GM21423 (cell line): ENCODE results near the gene KCNN3.

ENCODE experiments used
- ATAC-seq: cut with Tn5 transposase; IDR thresholded peaks from one replicate; pipeline ENCODE4 v1.9.1; 2021; ENCODE audit warnings: mild to moderate bottlenecking, moderate library complexity; ENCODE audit not compliant: unreplicated experiment

KCNN3 gene

DNA sequence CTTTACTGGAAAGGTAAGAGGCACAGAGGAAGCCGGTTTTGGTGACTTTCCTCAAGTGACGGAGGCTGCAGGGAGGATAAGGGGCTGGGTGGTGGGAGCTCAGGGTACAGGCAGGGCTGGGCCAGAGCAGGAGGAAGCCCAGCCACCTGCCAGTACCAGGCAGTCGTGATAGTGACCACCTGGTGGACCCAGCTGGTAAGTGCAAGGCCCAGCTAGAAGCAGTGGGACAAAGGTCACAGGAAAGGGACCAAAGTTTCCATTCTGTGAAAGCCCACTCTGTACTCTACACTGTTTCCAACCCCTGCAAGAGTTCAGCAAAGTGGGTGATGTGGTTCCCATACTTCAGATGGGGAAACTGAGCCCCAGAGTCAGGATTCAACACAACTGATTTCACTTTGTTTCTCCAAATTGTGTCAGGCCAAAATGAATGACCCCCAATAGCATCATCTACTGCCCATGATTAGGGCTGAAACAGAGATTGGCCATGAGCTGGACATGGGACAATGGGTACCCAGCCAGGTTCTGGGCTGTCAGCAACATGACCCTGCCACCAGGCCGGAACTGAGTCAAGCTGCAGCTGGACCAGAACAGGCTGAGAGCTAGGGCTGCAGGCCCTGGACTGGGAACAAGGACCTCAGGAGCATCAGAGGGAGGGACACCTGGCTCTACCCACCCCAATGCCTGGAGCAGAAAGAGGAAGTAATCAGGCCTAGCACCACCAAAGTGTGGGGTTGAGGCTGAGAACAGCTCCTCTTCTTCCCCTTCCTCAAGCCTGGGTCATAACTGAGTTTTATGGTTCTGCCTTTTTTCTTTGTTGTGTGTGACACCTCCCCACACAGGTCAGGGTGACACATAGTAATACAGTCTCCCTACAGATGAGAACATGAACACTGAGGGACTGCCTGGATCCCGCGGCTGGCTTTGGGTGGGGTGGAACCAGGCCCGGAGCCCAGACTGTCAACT lies 50.2 kb downstream of the KCNN3 start:
- ATAC-seq: no peak

DNA sequence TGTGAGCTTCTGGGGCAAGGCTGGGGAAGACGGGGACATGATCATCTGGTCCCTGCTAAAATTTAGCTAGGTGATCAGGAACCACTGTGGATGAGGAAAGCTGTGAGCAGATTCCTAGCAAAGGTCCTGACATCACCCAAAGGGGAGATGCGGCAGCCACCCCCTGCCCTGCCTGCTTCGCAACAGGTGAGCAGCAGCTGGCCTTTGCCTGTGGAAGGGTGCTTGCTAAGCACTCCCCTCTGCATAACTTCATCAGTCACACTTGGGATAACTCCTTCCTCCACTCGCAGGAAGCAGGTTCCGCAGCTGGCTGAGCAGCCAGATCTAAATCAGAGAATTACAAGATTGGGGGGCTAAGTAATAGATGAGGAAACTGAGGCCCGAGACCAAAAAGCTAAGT lies 51.2 kb downstream of the KCNN3 start:
- no peak for ATAC-seq

DNA sequence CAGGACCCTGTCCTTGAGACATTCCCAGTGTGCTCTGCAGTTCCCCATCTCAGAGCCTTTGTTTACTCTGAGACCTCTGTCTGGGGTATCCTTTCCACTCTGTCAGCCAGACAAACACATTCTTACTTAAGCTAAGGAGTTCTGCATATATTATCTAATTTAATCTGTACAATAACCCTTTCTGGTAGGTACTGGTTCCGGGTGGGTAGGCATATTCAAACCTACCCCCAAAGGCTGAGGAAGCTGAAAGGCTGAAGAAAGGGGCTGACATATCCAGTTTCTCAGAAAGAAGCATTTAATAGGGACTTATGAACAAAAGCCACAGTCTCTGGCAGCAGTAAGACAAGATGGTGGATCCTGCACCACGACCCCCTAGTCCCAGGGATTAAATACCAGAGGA lies 53.1 kb downstream of the KCNN3 start:
- no peak for ATAC-seq

DNA sequence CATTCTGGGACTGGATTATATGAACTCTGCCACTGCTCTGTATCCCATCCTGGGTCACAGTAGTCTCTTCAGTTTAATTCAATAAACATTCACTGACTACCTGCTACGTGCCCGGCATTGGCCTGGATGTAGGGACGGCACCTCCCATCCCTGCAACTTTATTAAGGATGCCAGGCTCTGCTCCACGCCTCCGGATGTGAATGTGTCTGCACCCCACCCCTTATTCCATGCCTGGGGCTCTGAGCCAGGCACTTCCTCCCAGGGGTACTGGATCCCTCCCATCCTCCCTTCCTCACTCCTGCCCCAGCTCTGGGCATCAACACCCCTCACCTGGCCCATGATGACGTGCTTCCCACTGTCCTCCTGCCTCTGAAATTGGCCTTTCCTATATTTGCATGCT lies 53.7 kb downstream of the KCNN3 start:
- ATAC-seq: no peak

DNA sequence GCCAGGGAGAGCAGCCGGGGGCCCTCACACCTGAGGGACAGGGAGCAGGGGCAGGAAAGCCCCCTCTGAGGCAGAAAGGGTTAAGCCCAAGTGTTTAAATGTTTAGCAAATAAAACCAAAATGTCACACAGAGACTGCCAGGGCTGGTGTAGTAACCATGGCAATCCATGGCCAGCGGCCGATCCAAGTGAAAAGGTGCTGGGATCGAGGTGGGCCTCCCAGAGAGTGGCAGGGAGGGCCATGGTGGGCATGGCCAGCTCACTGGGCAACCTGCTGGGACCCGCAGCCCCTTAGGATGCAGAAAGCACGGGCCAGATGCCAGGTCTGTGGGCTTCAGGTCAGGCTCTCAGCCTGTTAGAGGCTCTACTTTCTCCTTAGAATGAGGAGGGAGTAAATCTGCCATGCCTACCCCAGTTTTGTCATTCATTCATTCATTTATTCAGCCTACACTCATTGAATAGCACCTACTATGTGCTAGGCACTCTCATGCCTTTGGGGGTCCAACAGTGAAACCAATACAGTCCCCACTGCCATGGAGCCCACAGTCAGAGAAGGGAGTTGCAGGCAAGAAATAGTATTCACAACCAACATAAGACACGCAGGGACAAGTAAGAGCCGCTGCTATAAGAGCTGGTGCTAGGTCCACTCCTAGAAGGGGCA lies 56.1 kb downstream of the KCNN3 start:
- ATAC-seq: no peak

DNA sequence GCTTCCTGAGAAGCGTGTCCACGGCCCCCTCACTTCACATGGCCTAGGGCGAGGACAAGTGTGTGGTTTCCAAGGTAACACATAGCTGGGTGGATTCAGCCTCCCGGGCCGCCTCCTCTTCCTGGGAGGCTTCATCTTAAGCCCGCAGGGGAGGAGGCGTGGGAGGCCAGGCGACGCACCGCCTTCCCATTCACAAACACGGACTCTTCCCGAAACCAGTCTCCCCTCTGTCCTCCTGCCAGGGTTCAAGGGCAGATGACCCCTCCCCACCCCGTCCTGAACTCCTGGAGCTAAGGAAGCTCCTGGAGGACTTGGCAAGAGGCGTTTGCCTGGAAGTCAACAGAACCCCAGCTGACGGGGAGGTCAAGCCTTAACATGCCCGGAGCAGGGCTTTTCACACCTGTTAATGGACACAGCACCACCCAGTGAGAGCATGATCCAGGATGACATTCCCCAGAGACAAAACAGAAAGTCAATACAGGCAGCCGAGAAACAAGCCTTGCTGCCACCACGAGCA lies 56.7 kb downstream of the KCNN3 start:
- no peak for ATAC-seq

DNA sequence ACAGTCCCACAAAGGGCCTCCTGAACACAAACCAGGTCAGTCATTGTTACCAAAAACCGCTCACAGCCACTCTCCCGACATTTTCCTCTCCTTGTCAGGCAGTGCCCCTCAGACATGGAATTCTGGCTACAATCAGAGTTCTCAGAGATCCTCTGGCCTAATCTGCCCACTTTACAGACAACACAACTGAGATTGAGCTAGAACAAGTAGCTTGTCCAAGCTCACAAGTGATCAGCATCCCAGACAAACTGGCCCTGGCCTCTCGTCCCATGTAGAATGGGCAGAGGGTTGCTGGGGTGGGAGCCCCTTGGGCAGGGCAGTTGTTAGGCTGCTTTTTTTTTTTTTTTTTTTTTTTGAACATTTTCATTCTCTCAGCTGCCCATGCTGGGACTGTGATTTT lies 57.2 kb downstream of the KCNN3 start:
- no peak for ATAC-seq

DNA sequence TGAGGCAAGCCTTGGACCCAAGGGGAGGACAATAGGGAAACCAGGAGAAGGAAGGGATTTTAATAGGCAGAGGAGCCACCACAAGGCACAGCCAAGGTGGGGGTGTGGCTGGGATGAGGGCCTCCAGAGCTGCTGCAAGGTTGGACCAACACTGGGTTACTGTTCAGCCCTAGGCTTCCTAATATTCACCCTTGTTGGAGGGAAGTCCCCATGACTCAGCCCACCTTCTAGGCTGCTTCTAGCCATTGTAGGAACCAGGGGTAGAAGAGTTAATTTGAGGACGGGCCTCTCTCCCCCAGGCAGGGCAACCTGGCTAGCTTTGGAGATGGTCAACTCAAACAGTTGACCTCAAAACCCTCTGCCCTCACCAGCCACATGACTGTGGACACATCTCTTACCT lies 59.5 kb downstream of the KCNN3 start:
- no peak for ATAC-seq

DNA sequence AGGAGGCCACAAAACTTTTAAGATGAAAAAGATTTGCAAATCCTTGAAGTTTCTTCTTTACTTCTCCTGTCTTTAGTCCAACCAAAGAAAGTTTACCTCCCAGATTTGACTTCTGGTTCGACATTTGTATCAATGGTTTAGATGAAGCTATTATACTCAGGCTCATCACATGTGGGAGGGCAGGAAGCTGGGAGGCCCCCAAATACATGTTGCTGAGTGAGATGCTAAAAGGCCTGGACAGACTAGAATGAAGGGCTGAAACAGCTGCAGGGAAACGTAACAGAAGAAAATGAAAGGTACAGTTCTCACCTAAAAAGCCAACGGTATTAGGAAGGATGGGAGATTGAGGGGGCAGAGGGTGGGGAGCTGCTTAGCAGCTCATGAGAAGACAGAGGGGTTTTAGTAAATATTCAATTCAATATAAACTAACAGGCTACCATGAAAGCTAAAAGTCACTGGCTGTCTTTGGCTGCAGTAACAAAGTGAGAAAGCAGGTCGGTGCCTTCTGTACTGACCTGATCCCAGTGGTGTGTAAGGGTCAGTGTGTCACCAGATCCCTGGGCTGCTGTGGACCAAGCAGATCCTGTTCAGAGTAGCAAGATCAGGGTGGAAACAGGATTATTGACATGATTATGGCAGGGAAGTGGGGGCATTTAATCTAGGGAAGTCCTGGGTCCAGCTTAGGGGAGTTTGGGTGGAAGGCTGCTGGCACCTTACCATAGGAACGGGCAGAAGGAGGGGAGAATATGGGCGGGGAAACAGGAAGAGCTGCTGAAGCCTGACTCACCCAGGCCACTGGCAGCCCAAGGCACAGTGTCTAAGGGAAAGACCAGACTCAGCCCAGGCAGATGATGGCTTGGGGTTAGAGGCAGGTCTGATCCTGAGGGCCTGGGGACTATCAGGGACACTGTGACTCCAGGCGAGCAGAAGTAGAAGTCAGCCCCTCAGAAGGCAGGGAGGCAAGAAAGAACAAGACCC lies 60.4 kb downstream of the KCNN3 start:
- no peak for ATAC-seq

DNA sequence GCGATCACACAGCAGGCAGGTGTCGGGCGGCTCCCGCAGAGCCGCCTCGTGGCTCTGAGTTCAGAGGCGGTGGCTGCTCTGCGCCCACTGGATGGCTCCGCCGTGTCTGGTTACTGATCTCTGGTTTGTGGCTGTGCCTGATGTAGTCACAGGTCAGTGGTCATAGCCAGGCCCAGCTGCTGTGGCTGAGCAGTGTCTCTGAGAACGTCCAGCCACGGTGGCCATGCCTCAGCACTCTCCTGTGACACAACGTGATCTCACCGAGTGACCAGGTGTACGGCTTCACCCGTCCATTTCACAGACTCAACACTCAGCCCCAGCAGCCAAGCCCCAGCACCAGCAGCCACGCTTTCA lies 61.2 kb downstream of the KCNN3 start:
- ATAC-seq: peak; percentile 56

DNA sequence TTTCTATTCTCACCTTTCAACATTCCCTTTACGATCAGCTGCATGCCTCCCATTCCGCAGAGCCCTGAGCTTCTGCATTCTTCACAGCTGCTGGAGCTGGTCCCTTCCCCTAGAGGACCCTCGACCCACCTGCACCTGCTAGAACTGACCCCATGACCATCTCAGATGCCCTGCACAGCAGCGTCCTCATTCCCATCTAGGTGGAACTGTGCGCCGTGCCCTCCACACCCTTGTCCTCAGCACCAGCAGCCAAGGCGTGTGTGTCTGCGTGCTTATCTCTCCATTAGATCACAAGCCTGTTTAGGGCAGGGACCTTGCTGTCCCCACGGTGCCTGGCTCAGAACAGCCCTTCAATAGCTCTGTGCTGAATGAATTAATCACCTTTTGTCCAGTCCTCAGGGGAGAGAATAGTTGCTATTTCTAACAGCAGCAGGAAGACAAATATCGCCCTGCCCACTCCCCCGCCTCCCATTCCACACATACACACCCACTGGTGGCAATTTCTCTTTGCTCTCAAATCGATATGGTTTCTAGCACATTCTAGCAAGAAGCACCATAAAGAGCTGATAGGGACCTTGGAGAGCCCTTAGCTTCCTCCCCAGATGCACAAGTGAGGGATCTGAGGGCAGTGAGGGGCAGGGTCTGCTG lies 61.7 kb downstream of the KCNN3 start:
- no peak for ATAC-seq

DNA sequence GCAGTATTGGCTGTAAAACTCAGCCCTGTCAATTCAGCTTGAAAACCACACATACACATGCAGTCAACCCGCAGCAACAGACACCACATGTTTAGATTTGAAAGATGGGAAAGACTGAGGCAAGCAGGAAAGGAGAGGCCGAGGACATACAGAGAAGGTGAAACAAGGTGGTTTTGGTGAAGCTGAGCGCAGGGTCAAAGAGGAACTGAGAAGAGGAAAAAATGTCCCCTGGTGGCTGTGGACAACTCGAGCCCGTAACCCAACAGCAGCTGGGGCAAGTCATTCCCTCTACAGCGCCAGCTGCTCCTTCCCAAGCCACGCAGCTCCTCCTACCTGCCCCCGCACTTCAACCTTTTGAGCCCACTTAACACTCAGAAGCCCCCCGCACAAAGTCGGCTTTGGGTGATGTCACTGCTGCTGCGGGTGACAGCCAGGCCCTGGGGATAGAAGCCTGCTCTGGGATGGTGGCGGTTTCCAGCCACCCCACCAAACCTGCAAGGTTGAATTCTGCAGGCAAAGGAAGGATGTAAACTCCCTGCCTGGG lies 63.0 kb downstream of the KCNN3 start:
- peak; percentile 52 for ATAC-seq

DNA sequence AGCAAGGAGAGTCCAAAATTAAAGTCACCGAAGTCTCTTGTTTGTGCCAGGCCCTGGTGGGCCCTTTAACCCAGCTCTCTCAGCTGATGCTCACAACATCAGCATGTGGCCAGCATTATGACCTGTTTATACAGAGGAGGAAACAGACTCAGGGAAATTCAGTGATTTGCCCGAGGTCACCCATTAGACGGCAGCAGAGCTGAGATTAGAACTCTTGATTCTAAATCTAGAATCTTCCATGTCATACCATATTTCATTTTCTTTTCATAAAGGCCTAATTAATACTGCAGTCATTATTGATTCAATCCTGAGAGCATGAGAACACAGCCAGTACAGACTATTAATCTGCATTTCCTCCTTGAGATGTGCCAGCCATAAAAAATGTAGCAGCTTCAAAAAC lies 63.7 kb downstream of the KCNN3 start:
- no peak for ATAC-seq

DNA sequence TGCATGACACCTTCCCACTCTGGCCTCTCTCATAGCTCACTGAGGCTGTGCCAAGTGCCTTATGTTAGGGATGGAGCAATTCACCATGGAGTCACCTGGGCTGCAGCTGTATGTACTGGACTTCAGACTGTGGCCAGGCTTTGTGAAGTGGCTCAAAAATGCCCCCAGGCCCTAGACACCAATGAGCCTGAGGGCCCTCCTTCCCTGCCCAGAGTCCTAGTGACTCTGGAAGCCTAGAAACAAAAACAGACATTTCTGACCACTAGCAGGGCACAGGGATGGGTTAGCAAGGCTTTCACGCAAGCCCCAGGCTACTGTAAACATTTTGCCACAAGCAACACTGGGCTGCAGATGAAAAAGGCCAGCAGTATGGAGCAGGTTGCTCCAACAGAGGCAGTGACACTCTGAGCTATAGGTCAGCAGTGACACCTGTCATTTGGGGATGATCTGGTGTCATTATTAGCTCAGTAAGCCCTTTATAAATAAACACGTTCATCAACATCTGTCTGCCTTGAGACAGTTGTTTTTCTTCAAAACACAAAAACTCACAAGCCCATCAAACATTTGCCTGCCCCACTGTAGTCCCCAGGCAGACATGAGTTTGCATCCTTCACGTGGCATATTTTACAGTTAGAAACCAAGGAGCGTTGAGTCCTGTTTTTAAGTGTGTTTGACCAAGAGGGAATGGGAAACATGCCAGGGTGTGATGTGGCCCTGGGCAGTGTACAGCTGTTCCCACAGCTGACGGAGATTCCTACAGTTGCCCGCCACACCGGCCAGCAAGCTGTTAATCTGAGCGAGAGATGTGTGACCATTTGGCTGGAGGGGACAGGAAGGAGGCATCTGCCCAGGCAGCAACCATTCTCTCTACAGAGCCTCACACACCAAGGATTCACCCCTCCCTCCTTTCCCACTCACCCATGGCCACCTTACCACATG lies 66.8 kb downstream of the KCNN3 start:
- no peak for ATAC-seq

DNA sequence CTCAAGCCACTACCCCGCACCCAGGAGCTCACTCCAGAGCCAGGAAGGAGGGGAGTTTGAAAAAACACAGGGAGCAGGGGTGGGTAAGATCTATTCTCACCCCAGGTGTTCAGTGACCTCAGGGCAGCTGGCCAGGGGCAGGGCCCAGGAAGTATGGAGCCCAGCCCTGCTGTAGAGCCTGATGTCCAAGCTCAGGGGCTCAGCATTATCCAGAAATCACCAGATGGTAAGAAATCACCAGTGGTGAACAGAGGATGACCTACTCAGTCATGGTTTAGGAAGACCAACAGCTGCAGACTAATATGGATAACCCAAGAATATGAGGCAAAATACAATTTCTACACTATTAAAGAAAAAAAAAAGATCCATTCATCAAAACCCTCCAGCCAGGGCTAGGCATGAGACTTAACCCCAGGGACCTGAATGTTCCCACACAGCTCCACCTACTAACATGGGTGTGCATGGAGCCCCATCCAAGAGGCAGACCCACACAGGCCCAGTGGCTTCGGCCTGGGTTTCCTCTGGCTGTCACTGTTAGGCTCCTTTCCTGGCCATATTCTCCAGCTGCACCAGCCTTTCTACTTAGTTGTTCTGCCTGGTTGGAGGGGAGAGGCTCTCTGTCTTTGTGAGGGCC lies 67.6 kb downstream of the KCNN3 start:
- ATAC-seq: no peak

DNA sequence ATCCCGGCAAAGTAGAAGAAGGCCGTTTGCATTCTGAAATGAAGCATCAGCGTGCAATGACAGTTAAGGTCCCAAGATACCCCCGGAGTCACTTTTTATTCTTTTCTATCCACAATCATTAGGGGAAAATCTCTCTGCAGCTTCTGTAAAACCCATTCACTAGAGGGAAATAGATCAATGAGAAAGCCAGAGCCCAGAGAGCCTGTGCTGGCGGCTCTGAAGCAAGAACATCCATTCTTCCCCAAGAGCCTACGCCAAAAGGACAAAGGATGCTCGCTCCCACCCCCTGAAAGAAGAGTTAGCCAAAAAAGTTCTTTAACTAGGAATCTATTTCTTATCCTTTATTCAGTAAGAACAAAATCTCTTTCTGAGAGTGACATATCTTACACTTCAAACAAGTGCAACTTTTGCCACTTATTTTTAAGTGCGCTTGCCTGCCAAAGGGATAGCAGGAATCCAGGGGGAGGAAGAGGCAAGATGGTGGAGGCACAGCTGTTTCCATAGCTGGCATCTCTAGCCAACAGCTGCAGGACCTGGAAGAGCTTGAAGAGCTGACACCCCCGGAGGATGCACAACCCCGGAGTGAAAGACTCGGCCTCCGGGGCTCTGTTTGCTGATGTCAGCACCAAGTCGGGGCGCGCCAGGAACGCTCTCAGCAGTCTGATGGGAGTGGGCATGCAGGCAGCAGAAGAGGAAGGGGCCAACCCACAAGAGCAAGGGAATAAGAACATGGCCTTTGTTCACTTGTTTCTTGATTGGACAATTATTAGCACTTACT lies 68.7 kb downstream of the KCNN3 start:
- no peak for ATAC-seq

DNA sequence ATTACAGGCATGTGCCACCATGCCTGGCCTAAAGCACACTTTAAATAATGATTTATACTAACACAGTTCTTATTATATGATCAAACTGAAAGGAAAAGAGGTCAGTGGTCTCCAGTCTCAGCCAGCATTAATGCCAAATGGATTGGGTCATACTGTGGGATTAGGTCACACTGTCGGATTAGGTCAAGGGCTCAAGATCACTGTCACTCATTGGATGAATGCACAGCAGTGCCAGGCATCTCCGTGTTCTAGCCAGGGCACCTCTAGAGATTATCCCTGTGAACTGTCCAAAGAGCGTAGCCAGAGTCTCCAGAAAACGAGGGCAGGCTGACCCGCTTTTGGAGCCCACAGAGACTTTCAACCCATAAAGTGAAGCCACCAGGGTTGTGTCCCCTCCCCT lies 70.9 kb downstream of the KCNN3 start:
- no peak for ATAC-seq

DNA sequence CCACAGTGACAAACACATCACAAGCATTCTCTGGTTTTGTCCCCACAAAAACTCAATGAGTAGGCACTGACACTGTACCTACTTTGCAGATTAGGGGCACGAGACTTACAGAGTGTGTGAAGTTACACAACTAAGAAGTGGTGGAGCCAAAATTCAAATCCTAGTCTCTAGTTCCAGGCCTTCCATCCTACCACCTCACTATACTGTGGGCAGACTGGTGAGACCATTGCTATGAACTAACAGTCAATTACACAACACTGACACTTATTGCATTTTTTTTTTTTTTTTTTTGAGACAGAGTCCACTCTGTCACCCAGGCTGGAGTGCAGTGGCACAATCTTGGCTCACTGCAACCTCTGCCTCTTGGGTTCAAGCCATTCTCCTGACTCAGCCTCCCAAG lies 71.4 kb downstream of the KCNN3 start:
- ATAC-seq: no peak
